Occipital lobe (tissue), 2 donors: ENCODE data around the gene TTC7B. TPM values are rescaled to one million over a fixed set of nuclear protein-coding genes. Genes with fewer than 3 reads are reported as not detected.

Experiments
- DNase-seq: peaks from one replicate; lab custom pipeline; 2025; lab: John Stamatoyannopoulos, UW
- total RNA-seq: library from RNA; depleted of rRNA; stranded (reverse); fragments of >200 nt; gene quantifications from one replicate; pipeline ENCODE4 v1.2.3, GENCODE V29; 2014

Gene TTC7B
- total RNA-seq, 1 donor from 2014 or later, result 23.2 TPM

DNA sequence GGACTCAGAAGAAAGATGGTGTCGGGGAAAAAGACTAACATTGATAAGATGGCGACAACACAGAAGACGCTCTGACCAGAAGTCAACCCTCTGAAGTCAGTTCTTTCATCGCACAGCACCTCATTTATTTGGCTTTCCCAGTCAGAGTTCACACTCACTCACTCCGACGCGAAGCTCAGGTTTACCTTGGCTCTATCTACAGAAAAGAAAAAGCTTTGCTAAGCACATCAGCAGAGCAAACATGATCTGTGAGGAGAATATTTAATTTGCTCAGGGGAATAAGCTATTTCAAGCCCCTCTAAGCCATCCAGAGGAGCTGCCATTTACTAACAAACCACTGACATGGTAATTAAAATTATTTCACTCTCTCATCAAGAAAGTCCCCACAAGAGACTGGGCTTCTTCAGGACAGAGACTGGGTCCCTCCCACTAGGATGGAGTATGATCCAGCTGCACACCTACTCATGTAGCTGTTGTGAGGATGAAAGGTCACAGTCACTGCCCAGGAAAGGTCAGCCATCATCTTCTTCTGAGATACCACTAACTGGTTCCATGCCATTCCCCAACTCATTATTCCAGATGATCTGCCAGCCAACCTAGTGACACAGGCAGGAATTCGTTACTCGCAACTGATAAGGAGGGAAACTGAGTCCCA, 111.4 kb downstream of the TTC7B start:
- DNase-seq, result no peak

- DNase-seq, result no peak
These were observed 112.1 kb downstream of the TTC7B start for GRCh38 chr14:90703841-90704737.

GRCh38 chr14:90700933-90701776, 115.1 kb downstream of the TTC7B start:
- DNase-seq, result no peak

DNA sequence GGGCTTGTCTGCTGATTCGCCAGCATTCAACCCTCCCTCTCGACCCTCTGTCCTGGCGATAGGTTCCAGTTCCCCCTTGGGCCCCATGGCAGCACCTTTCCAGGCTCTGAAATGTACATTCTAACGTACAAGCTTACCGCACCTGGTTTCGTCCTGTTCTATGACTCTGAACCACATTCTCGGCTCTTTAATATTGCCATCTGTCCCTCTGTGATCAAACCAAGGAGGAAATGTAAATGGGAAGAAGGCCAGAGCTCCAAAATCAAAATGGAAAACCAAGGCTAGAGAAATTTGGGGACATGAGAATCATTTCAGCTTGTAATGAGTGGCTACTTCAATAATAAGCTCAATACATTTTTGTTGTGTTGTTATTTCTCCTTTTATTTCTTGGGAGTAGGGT, 117.2 kb downstream of the TTC7B start:
- no peak for DNase-seq

GRCh38 chr14:90698379-90698869, 117.8 kb downstream of the TTC7B start:
- DNase-seq, result peak; percentile 64

DNA sequence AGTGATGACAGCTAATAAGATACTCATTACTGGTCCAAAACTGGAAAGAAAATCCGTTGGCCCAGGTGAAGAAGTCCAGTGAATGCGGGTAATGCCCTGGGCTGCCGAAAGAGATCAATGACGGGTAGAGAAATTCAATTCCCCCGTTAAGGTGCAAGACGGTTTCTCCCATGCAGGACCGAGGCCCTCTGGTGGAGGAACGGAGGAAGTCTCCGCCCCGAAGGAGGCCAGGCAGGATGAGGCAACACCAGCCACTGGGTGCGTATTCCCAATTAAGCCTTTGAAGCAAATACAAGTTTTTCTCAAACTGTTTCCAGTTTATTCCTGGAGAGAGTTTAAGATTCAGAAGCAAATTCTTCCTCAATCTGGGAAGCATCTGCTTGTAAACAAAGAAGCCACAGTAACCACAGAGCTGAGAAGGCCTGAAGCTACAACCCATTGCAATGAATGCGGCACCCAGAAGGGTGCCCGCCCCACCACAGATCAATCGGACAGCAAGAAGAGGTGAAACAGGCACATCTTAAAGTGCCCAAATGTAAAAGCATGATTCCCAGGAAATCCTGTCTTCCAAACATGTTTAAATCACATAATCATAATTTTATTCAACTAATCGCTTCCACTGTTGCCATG, 118.5 kb downstream of the TTC7B start:
- DNase-seq, result peak; percentile 87

- no peak for DNase-seq
These were observed 119.1 kb downstream of the TTC7B start for GRCh38 chr14:90697132-90697531.

DNA sequence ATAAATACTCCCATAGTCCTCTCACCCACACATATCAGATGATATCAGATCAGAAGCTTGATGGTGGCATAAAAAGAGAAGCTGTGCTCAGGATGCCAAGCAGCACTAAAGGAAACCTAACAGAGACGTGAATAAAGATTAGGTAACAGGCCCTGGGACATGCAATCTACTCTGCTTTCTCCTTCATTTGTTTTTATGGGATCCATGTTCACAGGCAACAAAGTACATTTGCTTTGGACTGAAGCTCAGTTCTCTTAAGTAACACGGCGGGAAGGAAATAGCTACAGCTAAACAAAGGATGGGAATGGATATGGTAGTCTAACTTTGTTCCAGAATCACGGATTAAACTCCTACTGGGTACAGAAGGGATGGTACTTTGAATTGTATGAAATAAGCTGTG, 119.5 kb downstream of the TTC7B start:
- no peak for DNase-seq

DNA sequence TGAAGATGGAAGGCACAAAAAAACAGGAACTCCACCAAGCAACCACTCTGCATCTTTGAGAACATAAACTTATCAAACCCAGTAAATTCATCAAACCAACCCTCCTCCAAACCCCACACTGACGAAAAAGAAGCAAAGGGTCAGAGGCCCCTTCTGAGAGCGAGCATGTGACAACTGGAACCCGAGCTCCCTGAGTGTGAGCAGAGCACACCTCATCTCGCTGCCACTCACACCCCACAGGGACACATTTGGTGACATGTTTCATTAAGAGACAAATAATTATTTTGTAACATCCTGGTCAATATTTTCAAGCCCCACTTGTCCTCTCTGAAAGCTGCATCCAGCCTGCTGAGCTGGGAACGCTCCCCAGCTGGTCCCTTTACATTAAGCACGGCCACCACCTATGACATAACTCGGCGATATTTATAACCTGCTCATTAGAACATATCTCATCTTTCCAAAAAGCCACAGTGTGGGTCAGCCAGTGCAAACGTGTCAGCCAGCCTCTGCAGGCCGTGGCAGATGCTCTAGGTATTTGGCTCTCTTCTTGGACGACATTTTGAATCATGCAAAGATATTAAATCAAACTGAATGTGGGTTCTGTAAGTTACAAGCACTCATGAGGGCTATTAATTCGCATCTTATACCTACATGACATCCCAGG, 120.1 kb downstream of the TTC7B start:
- no peak for DNase-seq

- DNase-seq, result no peak
These were observed 122.8 kb downstream of the TTC7B start for GRCh38 chr14:90693413-90693812.

DNA sequence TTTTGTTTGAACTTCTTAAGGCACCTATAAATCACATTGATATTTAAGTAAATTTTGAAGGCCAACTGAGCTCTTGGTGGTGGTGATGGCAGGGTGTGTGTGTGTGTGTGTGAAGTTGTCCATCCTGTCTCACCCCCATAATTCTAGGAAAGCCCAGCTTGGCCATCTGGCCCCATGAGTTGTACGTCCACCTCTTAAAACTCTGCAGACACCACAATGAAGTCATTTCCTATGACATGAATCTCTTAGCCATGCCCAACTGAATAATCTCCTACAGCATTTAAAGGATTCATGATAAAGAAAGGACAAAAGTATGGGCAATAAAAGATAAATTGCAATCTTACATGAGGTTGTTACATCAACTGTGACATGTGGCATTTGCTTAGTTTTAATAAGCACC, 123.4 kb downstream of the TTC7B start:
- no peak for DNase-seq

DNA sequence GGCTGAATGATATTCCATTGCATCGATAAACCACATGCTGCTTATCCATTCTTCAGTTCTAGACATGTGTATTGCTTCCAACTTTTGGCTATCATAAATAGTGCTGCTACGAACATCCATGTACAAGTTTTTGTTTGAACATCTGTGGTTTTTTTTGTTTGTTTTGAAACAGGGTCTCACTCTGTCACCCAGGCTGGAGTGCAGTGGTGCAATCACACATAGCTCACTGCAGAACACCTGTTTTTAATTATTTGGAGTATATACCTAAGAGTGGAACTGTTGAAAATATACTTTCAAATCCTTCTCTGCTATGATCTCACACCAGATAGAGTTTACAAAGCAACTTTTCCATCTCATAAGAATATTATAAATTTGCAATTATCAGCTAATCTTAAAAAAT, 124.2 kb downstream of the TTC7B start:
- DNase-seq, result no peak

GRCh38 chr14:90691627-90692026, 124.6 kb downstream of the TTC7B start:
- no peak for DNase-seq

GRCh38 chr14:90687680-90688079, 128.6 kb downstream of the TTC7B start:
- DNase-seq, result no peak

DNA sequence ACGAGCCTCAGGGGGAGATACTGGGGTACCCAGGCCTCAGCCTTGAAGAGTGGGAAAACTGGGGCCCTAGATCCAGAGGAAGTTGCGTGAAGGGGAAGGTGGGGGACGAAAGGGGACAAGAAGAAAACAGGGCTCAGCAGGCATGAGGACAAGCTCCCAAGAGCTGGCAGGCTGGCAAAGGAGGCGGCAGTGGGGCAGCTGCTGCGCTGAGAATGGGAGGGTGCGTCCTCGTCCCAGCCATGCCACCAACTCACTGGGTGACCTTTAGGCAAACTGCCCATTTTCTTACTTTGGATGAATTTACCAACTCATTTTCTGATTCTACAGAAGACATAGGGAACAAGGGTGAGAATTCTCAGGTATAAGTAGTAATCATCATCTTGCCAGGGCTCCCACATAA, 133.6 kb downstream of the TTC7B start:
- DNase-seq, result no peak

- DNase-seq, result no peak
These were observed 134.3 kb downstream of the TTC7B start for GRCh38 chr14:90681929-90682328.

GRCh38 chr14:90678846-90679362, 137.3 kb downstream of the TTC7B start:
- no peak for DNase-seq

- DNase-seq, result no peak
These were observed 137.8 kb downstream of the TTC7B start for GRCh38 chr14:90678420-90678819.

DNA sequence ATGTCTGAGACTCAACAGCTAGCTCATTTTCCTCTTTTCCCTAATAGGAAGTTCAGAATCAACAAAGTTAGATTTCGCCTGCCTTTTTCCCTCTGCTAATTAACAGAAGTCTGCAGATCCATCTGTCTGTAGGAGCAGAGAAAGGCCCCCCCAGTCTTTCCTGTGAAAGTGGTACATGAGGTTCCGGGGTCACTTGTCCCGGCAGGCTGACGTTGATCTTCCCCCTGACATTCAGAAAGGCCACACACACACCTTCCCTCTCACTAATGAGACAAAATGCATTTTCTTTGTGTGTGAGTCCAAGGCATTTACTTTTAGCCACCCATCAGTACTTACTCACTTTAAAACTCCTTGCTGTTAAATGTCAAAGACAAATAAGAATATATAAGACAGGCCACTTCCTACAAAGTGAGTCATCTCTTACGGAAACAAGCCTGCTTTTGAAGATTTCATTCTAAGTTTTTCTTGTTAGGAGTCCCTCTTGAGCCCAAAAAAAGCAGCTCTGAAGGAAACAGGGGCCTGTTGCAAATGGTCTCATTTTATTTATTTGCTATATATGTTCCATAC, 138.7 kb downstream of the TTC7B start:
- DNase-seq, result no peak

- no peak for DNase-seq
These were observed 139.3 kb downstream of the TTC7B start for GRCh38 chr14:90676912-90677311.
